Fibroblast of pulmonary artery (primary cell): Measurements from ENCODE around the gene TMPRSS13.
"Not testable (repeated sequence)": the region's sequence is repeated elsewhere in the genome, so short reads cannot be mapped to it uniquely, and the experiment has no call there.

ENCODE experiments used
- DNase-seq: peaks from one replicate; pipeline ENCODE4 v3.0.0-alpha.2; 2010; ENCODE audit warnings: low read depth
- H3K4me3 ChIP-seq: replicated peaks from 2 replicates; pipeline ENCODE4 v1.5.1; 2011; ENCODE audit warnings: low read depth, mild to moderate bottlenecking, control low read depth, low read length, moderate library complexity
- CTCF ChIP-seq: IDR thresholded peaks from 2 replicates; pipeline ENCODE4 v1.5.1; 2011; ENCODE audit warnings: mild to moderate bottlenecking, control low read depth, low read length, inconsistent platforms; ENCODE audit errors: missing control alignments

Gene TMPRSS13

GRCh38 chr11:117868088-117868487, 61.1 kb downstream of the TMPRSS13 start:
- DNase-seq: no peak
- H3K4me3 ChIP-seq: no peak overlapping the region

GRCh38 chr11:117866526-117866925, 62.7 kb downstream of the TMPRSS13 start:
- no peak for DNase-seq
- no peak overlapping the region for H3K4me3 ChIP-seq
- no peak for TF ChIP-seq CTCF

More at GRCh38 chr11:117868088-117868487, 61.1 kb downstream of the TMPRSS13 start:
- no peak for TF ChIP-seq CTCF

- not testable (repeated sequence) for H3K4me3 ChIP-seq, DNase-seq
These were observed 63.7 kb downstream of the TMPRSS13 start for GRCh38 chr11:117865546-117865945.

GRCh38 chr11:117863383-117863782, 65.8 kb downstream of the TMPRSS13 start:
- no peak for DNase-seq
- no peak overlapping the region for H3K4me3 ChIP-seq
- TF ChIP-seq CTCF: no peak

- no peak overlapping the region for H3K4me3 ChIP-seq
- no peak for TF ChIP-seq CTCF
- no peak for DNase-seq
These were observed 66.4 kb downstream of the TMPRSS13 start for GRCh38 chr11:117862753-117863152.

- DNase-seq: no peak
- H3K4me3 ChIP-seq: no peak overlapping the region
- TF ChIP-seq CTCF: no peak
These were observed 67.0 kb downstream of the TMPRSS13 start for GRCh38 chr11:117862019-117862725.

GRCh38 chr11:117861151-117862018, 67.8 kb downstream of the TMPRSS13 start:
- H3K4me3 ChIP-seq: no peak overlapping the region
- no peak for DNase-seq
- no peak for TF ChIP-seq CTCF
